NCI-H226 (cell line): Measurements from ENCODE around the gene EGFLAM.
"Not testable (repeated sequence)": the region's sequence is repeated elsewhere in the genome, so short reads cannot be mapped to it uniquely, and the experiment has no call there.

Source experiments
- DNase-seq: peaks from one replicate; pipeline ENCODE4 v3.0.0-alpha.2; 2015

The EGFLAM gene

GRCh38 chr5:38379350-38379937, 121.1 kb downstream of the EGFLAM start:
- DNase-seq = no peak

DNA sequence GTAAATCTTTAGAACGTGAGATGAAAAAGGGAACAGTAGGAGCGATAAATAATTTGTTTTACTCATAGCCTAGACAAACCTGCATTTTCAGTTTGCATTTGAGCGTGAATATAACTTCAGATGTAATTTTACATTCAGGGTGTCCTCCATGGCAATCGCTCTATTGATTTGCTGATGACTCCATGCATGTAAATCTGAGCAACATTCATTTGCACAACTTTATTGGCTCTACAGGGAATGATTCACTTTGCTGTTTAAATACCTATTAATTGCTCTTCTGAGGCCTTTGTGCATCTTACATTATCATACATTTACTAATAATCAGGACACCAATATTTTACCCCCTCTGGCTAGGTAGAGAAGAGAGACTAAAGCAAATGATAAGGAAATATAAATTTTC, 122.2 kb downstream of the EGFLAM start:
- no peak for DNase-seq

DNA sequence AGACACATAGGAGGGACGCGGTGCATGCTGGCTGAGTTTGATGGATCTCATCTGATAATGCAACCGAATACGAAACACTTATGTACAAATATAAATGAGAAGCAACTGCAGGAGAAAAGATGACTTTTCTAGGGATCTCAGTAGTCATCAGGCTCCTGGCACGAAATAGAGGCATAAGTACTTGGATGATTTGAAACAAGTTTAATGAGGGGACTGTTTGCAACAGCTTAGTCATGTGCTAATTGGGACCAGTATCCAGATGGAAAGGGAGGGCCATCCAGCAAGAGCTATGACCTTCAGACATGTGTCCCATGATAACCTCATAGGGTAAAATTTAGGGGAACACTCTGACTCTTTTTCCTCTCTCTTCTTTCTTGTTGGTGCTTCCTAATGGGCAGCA, 123.0 kb downstream of the EGFLAM start:
- no peak for DNase-seq

DNA sequence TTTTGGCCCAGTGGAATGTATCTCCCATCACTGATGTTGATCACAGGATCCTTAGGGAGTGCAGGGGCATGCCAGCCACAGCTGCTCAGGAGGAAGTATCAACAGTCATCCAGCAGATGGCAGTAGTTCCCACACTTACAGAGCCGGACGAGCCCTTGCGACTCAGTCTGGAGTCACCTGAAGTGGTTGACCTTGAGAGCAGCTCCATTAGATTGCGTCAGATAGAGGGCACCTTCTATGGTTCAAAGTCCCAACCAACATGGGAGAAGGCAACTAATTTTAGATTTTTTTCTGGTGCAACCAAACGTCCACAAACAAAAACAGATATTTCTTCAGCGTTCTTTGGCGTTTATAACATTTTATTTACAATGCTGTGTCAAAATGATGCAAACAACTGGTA, 124.5 kb downstream of the EGFLAM start:
- peak; percentile 52 for DNase-seq

DNA sequence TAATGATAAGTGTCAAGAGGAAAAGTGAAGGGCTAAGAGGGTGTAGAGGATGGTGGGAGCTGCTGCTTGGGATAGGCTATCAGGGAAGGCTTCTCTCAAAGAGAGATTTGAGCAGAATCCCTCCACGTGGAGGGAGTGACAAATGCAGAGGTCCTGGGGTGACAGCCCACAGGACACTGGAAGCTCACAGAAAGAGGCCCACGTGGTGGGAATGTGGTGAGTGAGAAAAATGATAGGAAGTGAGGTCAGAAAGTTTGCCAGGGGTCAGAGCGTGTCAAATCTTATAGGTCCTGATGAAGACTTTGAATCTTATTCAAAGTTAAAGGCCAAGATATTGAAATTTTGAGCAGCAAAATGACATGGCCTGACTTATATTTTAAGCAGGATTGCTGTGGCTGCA, 125.3 kb downstream of the EGFLAM start:
- no peak for DNase-seq

DNA sequence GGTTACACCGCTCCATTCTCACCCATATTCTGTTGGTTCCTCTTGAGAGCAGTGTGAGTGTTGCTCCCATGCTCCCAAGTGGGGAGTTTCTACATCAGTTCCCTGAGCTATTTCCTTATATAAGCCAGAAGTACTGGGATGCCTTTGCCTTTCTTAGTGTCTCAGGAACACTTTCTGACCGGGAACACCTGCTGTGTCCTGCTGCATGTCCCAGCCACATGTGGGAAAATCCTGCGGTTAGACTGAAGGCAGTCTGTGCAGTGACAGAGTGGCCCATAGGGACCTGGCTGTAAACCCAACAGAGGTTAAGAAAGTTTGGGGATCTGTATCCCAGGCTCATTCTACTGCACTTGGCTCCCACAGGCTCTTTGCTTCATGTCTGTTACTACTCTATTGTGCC, 126.0 kb downstream of the EGFLAM start:
- DNase-seq = no peak

DNA sequence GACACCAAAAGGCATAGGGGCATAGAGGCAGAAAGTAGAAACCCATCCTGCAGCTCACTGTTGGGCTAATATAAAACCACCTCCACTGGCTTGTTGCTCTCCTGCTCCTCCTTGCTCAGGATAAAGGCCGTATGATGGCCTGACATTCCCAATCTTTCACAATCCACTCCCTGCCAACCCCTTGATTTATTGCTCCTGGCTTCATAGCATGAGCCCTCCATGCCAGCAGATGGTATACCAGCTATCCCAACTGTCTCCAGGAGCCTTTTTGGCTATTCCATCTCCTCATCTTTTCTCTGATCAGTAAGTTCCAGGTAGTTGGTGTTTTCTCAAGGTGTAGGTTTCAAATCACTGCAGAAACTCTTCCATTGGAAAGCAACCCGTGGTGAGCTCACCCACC, 128.8 kb downstream of the EGFLAM start:
- DNase-seq = no peak

DNA sequence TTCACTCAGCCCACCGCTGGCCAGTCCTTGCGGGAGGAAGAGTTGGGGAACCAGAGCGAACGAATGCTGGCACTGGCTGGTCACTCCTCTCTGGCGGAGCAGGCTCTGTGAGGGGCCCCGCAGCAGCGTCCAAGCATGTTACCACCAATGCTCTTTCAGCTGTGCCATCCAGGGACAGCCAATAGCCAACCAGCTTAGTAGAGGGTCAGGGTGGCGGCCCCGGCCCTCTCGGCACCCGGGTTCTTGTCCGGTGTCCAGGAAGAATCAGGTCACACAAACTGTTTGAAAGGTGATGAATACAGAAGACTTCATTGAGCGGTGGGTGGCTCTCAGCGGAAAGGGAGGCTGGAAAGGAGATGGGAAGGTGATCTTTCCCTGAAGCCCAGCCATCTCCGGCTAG, 135.3 kb downstream of the EGFLAM start:
- no peak for DNase-seq

GRCh38 chr5:38396766-38397165, 138.4 kb downstream of the EGFLAM start:
- DNase-seq = no peak

DNA sequence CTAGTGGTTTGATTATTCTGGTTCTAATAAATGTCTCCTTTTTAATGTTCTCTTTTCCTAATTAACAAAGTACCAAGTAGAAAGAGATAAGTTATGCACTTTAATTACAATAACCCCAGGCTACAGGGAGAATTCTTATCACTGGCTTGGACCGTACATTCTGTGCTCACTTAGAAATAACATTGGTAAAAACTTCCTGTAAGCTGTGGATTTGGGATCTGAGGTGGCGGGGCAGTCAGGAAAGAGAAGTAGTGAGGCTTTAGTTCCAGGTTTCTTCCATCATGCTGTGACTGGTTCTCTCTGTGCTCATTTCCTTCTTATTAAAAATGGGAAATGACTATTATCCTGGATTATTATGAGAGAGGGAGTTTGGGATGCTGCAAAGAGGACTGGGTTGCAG, 142.0 kb downstream of the EGFLAM start:
- DNase-seq = no peak

GRCh38 chr5:38401145-38401544, 142.8 kb downstream of the EGFLAM start:
- DNase-seq = no peak

- DNase-seq = no peak
These were observed 145.0 kb downstream of the EGFLAM start for GRCh38 chr5:38403406-38403805.

- no peak for DNase-seq
These were observed 145.7 kb downstream of the EGFLAM start for GRCh38 chr5:38403877-38404635.

- DNase-seq = no peak
These were observed 146.4 kb downstream of the EGFLAM start for GRCh38 chr5:38404667-38405276.

- DNase-seq = no peak
These were observed 150.3 kb downstream of the EGFLAM start for GRCh38 chr5:38408446-38409198.

DNA sequence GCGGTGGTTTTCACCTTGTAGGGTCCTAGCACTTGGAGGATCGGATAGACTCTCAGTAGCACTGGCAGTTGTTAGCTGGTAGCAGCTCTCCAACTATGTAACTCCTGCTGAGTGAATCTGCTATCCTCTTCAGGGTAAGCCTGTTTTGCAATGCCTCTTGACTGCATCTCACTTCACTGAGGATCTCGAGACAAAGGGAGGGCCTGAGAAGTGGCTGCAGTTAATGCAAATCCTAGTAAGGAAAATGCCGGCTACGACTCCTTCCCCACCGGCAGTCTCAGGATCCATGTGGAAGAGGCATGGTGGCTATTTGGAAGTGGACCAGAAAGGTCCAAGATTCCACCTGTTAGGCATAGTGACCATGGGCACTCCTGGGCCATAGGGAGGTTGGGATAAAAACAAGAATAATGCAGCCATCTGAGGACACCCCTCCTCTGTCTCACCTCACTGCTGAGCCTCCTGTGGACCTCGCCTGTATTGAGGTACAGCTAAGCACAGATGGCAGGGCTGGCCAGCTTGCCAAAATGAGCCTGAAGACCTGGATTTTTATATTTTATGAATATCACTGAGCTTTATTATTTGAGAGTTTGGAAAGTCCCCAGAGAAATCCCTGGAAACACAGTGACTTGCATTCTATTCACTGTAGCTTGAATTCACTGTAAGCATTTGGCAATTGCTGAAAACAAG, 152.1 kb downstream of the EGFLAM start:
- no peak for DNase-seq

DNA sequence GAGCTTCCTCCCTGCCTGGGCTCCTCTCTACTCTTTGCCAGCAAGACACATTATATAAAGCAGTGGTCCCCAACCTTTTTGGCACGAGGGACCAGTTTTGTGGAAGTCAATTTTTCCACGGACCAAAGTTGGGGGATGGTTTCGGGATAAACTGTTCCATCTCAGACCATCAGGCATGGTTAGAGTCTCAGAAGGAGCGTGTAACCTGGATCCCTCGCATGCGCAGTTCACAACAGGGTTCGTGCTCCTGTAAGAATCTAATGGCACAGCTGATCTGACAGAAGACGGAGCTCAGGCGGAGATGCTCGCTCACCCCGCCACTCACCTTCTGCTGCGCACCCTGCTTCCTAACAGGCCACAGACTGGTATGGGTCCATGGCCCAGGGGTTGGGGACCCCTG, 155.3 kb downstream of the EGFLAM start:
- DNase-seq = no peak

- no peak for DNase-seq
These were observed 156.0 kb downstream of the EGFLAM start for GRCh38 chr5:38414348-38414747.

GRCh38 chr5:38415772-38416171, 157.4 kb downstream of the EGFLAM start:
- DNase-seq = not testable (repeated sequence)

DNA sequence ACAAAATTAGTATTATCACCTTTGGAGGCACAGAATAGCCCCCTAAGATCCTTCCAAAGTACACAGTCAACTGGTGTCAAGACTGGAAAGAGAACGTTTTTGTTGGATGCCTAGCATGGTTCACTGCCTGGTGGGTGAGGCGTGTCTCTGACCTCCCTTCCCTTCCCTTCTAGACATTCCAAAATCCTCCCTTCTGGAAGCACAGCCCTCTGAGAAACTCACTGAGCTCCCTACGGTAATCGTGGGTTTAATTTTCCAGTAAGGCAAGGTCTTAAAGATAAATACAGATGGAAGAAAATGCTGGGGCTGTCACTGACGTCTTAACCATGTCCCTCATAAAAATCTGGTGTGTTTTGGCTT, 159.3 kb downstream of the EGFLAM start:
- no peak for DNase-seq

DNA sequence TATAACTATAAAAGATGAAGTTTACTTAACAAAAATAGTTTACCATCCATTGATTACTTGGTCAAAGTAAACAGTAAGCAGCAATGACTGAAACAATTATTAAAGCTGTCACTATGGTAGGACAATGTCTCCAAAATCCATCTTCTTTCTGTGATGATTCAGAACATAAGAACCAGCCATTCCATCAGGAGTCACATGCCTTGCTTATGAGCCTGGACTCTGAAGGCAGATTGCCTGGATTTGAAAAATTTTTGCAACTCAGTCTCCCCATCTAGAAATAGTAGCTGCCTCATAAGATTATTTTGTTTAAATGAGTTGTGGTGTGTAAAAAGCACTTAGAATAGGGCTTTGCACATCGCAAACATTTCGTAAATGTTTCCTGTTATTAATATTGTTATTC, 161.9 kb downstream of the EGFLAM start:
- DNase-seq = no peak

- peak; percentile 58 for DNase-seq
These were observed 162.5 kb downstream of the EGFLAM start for GRCh38 chr5:38420691-38421390.

DNA sequence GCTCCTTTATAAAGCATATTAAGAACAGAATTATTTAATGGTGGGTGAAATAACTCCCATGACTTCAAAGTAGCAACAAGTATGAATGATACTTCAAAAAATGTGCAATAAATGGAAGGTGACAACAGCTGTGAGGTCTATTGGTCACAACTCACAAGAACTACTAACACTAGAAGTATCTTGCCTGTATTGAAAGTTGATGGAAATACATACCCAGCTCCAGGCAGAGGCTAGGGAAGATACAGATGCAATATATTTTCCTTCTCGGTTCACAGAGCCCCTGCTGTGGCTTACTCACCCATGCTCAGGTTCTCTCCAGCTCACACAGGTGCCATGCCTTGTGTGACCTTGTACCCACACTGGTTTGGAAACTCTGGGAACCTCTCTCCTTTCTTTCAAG, 164.3 kb downstream of the EGFLAM start:
- DNase-seq = no peak
